Measurements from ENCODE around the gene AMDHD2. TPM values are rescaled to one million over a fixed set of nuclear protein-coding genes. Genes with fewer than 3 reads are reported as not detected.

The AMDHD2 gene
- total and polyA plus RNA-seq, 2 of the 13 experiments (the other 11 are each of a cell fraction or from before 2014, with no cell fraction given), result 33.5 to 39.1 TPM

DNA sequence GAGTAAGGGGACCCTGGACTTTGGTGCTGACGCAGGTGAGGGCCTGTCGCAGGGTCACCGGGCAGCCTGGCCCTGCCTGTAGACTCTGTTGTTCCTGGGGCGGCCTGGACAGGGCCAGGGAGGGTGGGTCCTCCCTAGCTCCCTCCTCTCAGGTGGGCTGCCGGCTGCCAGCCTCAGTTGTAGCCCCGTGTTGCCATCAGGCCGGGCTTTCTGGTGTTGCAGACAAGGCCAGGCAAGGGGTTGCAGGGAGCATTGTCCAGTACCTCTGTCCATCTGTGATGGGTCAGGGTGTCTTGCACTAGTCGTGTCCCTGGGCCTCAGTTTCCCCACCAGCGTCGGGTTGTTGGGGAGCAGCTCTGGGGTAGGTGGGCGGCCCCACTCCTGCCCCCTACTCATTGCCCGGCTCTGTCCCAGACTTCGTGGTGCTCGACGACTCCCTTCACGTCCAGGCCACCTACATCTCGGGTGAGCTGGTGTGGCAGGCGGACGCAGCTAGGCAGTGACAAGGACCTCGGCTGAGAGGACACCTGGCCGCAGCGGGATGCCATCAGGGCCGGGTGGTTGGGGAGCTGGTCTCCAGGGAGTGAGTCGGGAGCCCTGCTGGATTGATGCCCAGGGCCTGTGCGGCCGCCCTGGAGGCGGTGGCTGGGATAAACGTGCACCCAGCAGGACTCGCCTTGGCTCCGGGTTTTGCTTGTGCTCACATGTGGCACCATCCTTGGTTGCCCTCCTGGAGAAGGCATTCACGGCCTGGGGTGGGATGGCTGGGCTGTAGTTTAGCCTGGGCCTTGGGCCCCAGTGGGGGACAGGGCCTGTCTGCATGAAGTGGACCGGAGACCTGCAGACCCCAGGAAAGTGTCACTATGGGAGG lies 9.1 kb downstream of the AMDHD2 start:
- in situ Hi-C loops (cut with HindIII; ENCODE audit: extremely low pct_ligation_motif_present, low pct_unique_long_range_greater_than_20kb) (no loop called here), intact Hi-C loops (cut with micrococcal nuclease; ENCODE audit: unreplicated experiment) (no loop called here)
- Histone ChIP-seq H4K20me1 (ENCODE audit: insufficient read depth, low read length) (no peaks in the 10 kb centered on the region), H3K4me1 (ENCODE audit: insufficient read depth, low read length) (peaks cover 58% of the 10 kb centered on the region), H3K4me2 (ENCODE audit: low read depth, low read length) (no peak overlapping the region), H3K27ac (ENCODE audit: extremely low read length, insufficient read depth, low read length) (peak overlapping the region; percentile 33), H3K9me3 (ENCODE audit: low read length) (no peaks in the 10 kb centered on the region), H2AFZ (ENCODE audit: low read length) (no peak overlapping the region), H3K79me2 (ENCODE audit: insufficient read depth, low read length) (peaks cover 17% of the 10 kb centered on the region), H3K9ac (ENCODE audit: insufficient read depth, low read depth, low read length) (no peak overlapping the region), H3K36me3 (replicated peaks in 1 of 2; ENCODE audit: control insufficient read depth in 1 of 2, insufficient read depth in 2 of 2, low read length in 2 of 2) (peaks cover 12 to 39% of the 10 kb centered on the region in 2 experiments), H3K4me3 (replicated peaks in 1 of 3; ENCODE audit: insufficient read depth in 1 of 3, low read depth in 2 of 3, low read length in 3 of 3) (no peak overlapping the region), H3K27me3 (ENCODE audit: control insufficient read depth in 1 of 2, insufficient read depth in 2 of 2, low read length in 2 of 2) (no peaks in the 10 kb centered on the region)
- DNase-seq (ENCODE audit: low spot score), result no peak
- no peak for ATAC-seq
- FAIRE-seq, result no peak
- CTCF ChIA-PET (ENCODE audit: low intra/inter-chr PET ratio, low total read pairs), result no interaction called here
- WGBS (ENCODE audit: low lambda C conversion rate), result 97% methylated on average over 19 of the region's 32 CpGs
- no TSS peak for BruUV-seq (replicated peaks)
- POLR2A ChIA-PET, result no interaction called here
- no peak for TF ChIP-seq CEBPZ (IDR thresholded peaks at IDR 0.05; ENCODE audit: low read length)
- TF ChIP-seq, protein P1, sequence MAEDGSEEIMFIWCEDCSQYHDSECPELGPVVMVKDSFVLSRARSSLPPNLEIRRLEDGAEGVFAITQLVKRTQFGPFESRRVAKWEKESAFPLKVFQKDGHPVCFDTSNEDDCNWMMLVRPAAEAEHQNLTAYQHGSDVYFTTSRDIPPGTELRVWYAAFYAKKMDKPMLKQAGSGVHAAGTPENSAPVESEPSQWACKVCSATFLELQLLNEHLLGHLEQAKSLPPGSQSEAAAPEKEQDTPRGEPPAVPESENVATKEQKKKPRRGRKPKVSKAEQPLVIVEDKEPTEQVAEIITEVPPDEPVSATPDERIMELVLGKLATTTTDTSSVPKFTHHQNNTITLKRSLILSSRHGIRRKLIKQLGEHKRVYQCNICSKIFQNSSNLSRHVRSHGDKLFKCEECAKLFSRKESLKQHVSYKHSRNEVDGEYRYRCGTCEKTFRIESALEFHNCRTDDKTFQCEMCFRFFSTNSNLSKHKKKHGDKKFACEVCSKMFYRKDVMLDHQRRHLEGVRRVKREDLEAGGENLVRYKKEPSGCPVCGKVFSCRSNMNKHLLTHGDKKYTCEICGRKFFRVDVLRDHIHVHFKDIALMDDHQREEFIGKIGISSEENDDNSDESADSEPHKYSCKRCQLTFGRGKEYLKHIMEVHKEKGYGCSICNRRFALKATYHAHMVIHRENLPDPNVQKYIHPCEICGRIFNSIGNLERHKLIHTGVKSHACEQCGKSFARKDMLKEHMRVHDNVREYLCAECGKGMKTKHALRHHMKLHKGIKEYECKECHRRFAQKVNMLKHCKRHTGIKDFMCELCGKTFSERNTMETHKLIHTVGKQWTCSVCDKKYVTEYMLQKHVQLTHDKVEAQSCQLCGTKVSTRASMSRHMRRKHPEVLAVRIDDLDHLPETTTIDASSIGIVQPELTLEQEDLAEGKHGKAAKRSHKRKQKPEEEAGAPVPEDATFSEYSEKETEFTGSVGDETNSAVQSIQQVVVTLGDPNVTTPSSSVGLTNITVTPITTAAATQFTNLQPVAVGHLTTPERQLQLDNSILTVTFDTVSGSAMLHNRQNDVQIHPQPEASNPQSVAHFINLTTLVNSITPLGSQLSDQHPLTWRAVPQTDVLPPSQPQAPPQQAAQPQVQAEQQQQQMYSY (CRISPR knock-in tag; IDR thresholded peaks at IDR 0.05), result peak; percentile 87
- TF ChIP-seq ZIK1 (CRISPR knock-in tag; IDR thresholded peaks at IDR 0.05; ENCODE audit: borderline replicate concordance, low read depth), result no peak
- TF ChIP-seq HOXA9 (CRISPR knock-in tag; IDR thresholded peaks at IDR 0.05; ENCODE audit: borderline replicate concordance), result no peak
- TF ChIP-seq PAWR (CRISPR knock-in tag; IDR thresholded peaks at IDR 0.05; ENCODE audit: borderline replicate concordance), result no peak
- peak in 1 of 2 experiments; percentile 29; a peak in 1 of 4 replicates for TF ChIP-seq POLR2A (IDR thresholded peaks at IDR 0.05; ENCODE audit: insufficient read depth in 1 of 2, low read depth in 2 of 2, low read length in 2 of 2)
- TF ChIP-seq HDAC1 (CRISPR knock-in tag; IDR thresholded peaks at IDR 0.05), result no peak
- TF ChIP-seq JUND (CRISPR knock-in tag; IDR thresholded peaks at IDR 0.05), result no peak
- no peak for TF ChIP-seq EED (CRISPR knock-in tag; IDR thresholded peaks at IDR 0.05)
- no peak for TF ChIP-seq KAT7 (CRISPR knock-in tag; IDR thresholded peaks at IDR 0.05; ENCODE audit: borderline replicate concordance)
- TF ChIP-seq ZNF800 (CRISPR knock-in tag; IDR thresholded peaks at IDR 0.05), result no peak
- no peak for TF ChIP-seq EZH2 (conservative IDR thresholded peaks at IDR 0.05; ENCODE audit: low read depth, low read length)
- TF ChIP-seq FIP1L1 (IDR thresholded peaks at IDR 0.05; ENCODE audit: borderline replicate concordance, insufficient read depth, low read depth, low read length), result no peak
- no peak for TF ChIP-seq ZNF780A (CRISPR knock-in tag; IDR thresholded peaks at IDR 0.05)
- TF ChIP-seq HOXA7 (CRISPR knock-in tag; IDR thresholded peaks at IDR 0.05), result no peak
